NT2/D1 (cell line): ENCODE data around the gene PALB2.
A peak's percentile ranks its signal among the peaks of the same experiment; 100 is the strongest.

ENCODE experiments used
- DNase-seq: peaks from one replicate; pipeline ENCODE4 v3.0.0-alpha.2; 2011; ENCODE audit warnings: low read depth, low spot score
- H3K27me3 ChIP-seq: 2 replicates; pipeline ENCODE4 v1.6.0; 2011; ENCODE audit warnings: mild to moderate bottlenecking; ENCODE audit not compliant: insufficient read length, insufficient read depth
- H3K36me3 ChIP-seq: 2 replicates; pipeline ENCODE4 v1.6.1; 2011; ENCODE audit warnings: mild to moderate bottlenecking, low read length, mixed read lengths; ENCODE audit not compliant: insufficient read depth, insufficient read length
- H3K4me1 ChIP-seq: 2 replicates; pipeline ENCODE4 v1.5.1; 2011; ENCODE audit not compliant: insufficient read depth, insufficient read length
- H3K4me3 ChIP-seq: 2 replicates; pipeline ENCODE4 v1.5.1; 2011; ENCODE audit warnings: low read depth; ENCODE audit not compliant: insufficient read length
- H3K9ac ChIP-seq: 2 replicates; pipeline ENCODE4 v1.6.0; 2011; ENCODE audit warnings: low read depth; ENCODE audit not compliant: insufficient read length
- H3K9me3 ChIP-seq: 2 replicates; pipeline ENCODE4 v1.5.1; 2011; ENCODE audit warnings: mild to moderate bottlenecking, low read length; ENCODE audit not compliant: insufficient read depth
- SUZ12 ChIP-seq: IDR thresholded peaks from 2 replicates; pipeline ENCODE4 v1.6.1; 2011; ENCODE audit not compliant: insufficient read length, insufficient read depth; ENCODE audit errors: extremely low read depth
- YY1 ChIP-seq: IDR thresholded peaks from 2 replicates; pipeline ENCODE4 v1.6.1; 2011; ENCODE audit not compliant: insufficient read length, insufficient read depth
- ZNF274 ChIP-seq: IDR thresholded peaks from 2 replicates; pipeline ENCODE4 v1.6.1; 2011; ENCODE audit warnings: mild to moderate bottlenecking, low read depth, low read length

PALB2 gene

DNA sequence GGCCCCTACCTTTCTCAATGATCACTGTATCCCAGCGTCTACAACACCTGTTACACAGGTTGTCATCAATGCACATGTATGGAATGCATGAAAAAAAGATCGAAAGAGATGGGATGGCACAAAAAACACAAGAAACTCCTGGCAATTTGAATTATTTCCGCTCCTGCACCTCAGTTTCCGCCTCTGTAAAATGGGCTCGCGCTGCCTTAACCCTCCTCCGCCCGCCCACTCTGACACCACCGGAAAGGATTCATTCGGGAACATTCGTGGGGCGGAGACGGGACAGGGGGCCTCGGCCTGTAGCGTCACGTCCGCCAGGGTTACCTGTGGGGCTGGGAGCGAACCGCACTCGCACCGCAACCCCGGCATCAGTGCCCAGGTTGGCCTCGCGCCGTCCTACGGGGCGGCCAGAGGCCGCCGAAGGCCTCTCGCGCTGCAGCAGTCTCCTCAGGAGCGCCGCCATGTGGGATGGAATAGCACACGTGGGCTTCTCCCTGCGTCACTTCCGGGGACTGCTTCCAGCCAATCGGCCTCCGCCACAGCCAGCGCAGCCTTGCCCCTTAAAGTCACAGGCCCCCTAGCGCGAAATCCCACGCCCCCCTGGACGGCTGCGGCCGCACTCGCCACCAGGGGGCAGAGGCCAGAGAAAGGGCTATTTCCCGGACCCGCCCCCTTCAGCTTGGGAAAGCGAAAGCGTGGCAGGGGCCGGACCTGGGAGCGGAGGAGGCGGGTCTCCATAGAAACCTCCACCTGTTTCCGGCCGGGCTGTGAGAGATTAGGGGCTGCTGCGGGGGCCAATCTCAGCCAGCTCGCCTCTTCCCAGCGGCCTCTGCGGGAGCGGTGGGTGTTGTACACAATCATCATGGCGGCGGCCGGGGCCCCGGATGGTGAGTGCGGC lies 84.0 kb downstream of the PALB2 start, which contains the start of the genes EARS2 and UBFD1:
Gene EARS2, minus strand, starts transcription at position 470 of the 898 bp plus-strand sequence. Its CDS starts 7 bp downstream, at position 463.
Gene UBFD1, plus strand, starts transcription at position 847 of the 898 bp plus-strand sequence. Its CDS starts 16 bp downstream, at position 863.
- H3K4me1 ChIP-seq = no peaks in the 10 kb centered on the region

DNA sequence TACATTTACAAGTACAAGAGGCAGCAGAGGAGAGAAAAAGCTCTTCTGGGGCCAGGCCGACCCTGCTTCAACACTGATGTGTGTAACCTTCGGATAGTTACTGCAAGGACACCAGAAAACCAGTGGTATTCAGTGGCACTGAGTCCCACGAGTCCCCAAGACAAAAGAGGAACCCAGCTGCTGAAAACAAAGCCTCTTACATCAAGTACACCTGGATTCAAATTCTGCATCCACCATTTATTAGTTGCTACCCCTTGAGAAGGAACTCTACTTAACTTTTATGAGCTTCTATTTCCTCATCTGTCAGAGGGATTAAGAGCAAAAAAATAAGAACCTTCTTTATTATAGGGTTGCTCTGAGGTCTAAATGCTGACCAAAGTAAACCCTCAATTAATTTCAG lies 86.6 kb downstream of the PALB2 start:
- H3K4me3 ChIP-seq = no peak overlapping the region
- H3K4me1 ChIP-seq = no peaks in the 10 kb centered on the region
- H3K36me3 ChIP-seq = peaks cover 84% of the 10 kb centered on the region
- H3K9ac ChIP-seq = peak overlapping the region; percentile 53
- no peaks in the 10 kb centered on the region for H3K27me3 ChIP-seq
- no peaks in the 10 kb centered on the region for H3K9me3 ChIP-seq
- no peak for DNase-seq
- TF ChIP-seq YY1 (no peak), SUZ12 (no peak), ZNF274 (no peak)

More for the DNA sequence above, 84.0 kb downstream of the PALB2 start, which contains the start of the genes EARS2 and UBFD1:
- TF ChIP-seq ZNF274 = no peak
- TF ChIP-seq YY1 = peak; percentile 85
- Histone ChIP-seq H3K9ac (peak within 1 kb of the TSS; percentile 97), H3K36me3 (peaks cover 87% of the 10 kb centered on the region), H3K27me3 (no peaks in the 10 kb centered on the region), H3K9me3 (no peaks in the 10 kb centered on the region), H3K4me3 (peak within 1 kb of the TSS; percentile 94)
- peak; percentile 100 for DNase-seq
